OCI-LY1 (cell line): ENCODE measurements around the gene TOR4A.

Source experiments
- H2AFZ ChIP-seq: fragments of 200-600 bp; sonication (generic), shearing (Covaris generic); 2 replicates; pipeline ENCODE4 v1.6.0; 2014; ENCODE audit warnings: antibody characterized with exemption, mild to moderate bottlenecking, low read length
- H3F3A ChIP-seq: fragments of 200-600 bp; sonication (generic), shearing (Covaris generic); 2 replicates; pipeline ENCODE4 v1.6.0; 2014; ENCODE audit warnings: mild to moderate bottlenecking, antibody characterized with exemption, low read length, moderate library complexity; ENCODE audit not compliant: insufficient read depth
- H3K27ac ChIP-seq: fragments of 200-600 bp; sonication (generic); 2 replicates; pipeline ENCODE4 v1.5.1; 2014; ENCODE audit warnings: low read length, mixed run types, mild to moderate bottlenecking, low read depth; ENCODE audit not compliant: poor library complexity, severe bottlenecking
- H3K27me3 ChIP-seq: fragments of 200-600 bp; sonication (generic); 2 replicates; pipeline ENCODE4 v1.6.0; 2014; ENCODE audit warnings: antibody characterized with exemption, mild to moderate bottlenecking, low read length, moderate library complexity; ENCODE audit not compliant: insufficient read depth
- H3K36me3 ChIP-seq: fragments of 200-600 bp; sonication (generic); 2 replicates; pipeline ENCODE4 v1.6.1; 2014; ENCODE audit warnings: mild to moderate bottlenecking, antibody characterized with exemption, low read length, moderate library complexity, mixed read lengths; ENCODE audit not compliant: insufficient read depth
- H3K4me1 ChIP-seq: fragments of 200-600 bp; sonication (generic); 2 replicates; pipeline ENCODE4 v1.5.1; 2014; ENCODE audit warnings: mild to moderate bottlenecking, low read length, moderate library complexity; ENCODE audit not compliant: insufficient read depth, severe bottlenecking
- H3K4me2 ChIP-seq: fragments of 200-600 bp; sonication (generic), shearing (Covaris generic); 2 replicates; pipeline ENCODE4 v1.6.1; 2014; ENCODE audit warnings: low read length
- H3K4me3 ChIP-seq: fragments of 200-600 bp; sonication (generic); 2 replicates; pipeline ENCODE4 v1.5.1; 2014; ENCODE audit warnings: low read length, low read depth, mild to moderate bottlenecking, mixed read lengths; ENCODE audit not compliant: poor library complexity, severe bottlenecking
- H3K79me2 ChIP-seq: fragments of 200-600 bp; shearing (Covaris generic); 2 replicates; pipeline ENCODE4 v1.6.1; 2016; ENCODE audit warnings: mixed run types, low read length, mixed read lengths; ENCODE audit not compliant: insufficient read depth
- H3K9ac ChIP-seq: fragments of 200-600 bp; sonication (generic), shearing (Covaris generic); 2 replicates; pipeline ENCODE4 v1.6.1; 2014; ENCODE audit warnings: mild to moderate bottlenecking, low read length, mixed read lengths
- H3K9me2 ChIP-seq: fragments of 200-600 bp; sonication (generic), shearing (Covaris generic); 2 replicates; pipeline ENCODE4 v1.6.1; 2014; ENCODE audit warnings: low read depth, mild to moderate bottlenecking, low read length, mixed read lengths
- H3K9me3 ChIP-seq: fragments of 200-600 bp; shearing (Covaris generic); 2 replicates; pipeline ENCODE4 v1.6.1; 2014; ENCODE audit warnings: low read length, mixed read lengths
- H4K20me1 ChIP-seq: fragments of 200-600 bp; sonication (generic), shearing (Covaris generic); 2 replicates; pipeline ENCODE4 v1.6.0; 2016; ENCODE audit warnings: mild to moderate bottlenecking, low read length; ENCODE audit not compliant: insufficient read depth
- CTCF ChIP-seq: fragments of 200-600 bp; sonication (generic), shearing (Covaris generic); IDR thresholded peaks from 2 replicates; pipeline ENCODE4 v1.5.1; 2017; ENCODE audit warnings: mild to moderate bottlenecking, antibody characterized with exemption, low read length, moderate library complexity, mixed read lengths
- EZH2 ChIP-seq: fragments of 200-600 bp; sonication (generic), shearing (Covaris generic); IDR thresholded peaks from 2 replicates; pipeline ENCODE4 v1.8.0; 2017; ENCODE audit warnings: borderline replicate concordance, mixed run types, mild to moderate bottlenecking, antibody characterized with exemption, low read length, moderate library complexity, mixed read lengths

Gene TOR4A

GRCh38 chr9:137295238-137295811 lies 17.8 kb downstream of the TOR4A start:
- no peaks in the 10 kb centered on the region for H3K9me3 ChIP-seq
- H3K27me3 ChIP-seq, result peaks cover 12% of the 10 kb centered on the region; the same call in 1 of the 2 replicates
- H3K9me2 ChIP-seq, result no peaks in the 10 kb centered on the region
- no peaks in the 10 kb centered on the region for H3K4me1 ChIP-seq
- H3K79me2 ChIP-seq, result no peaks in the 10 kb centered on the region
- H3K9ac ChIP-seq, result no peak overlapping the region
- TF ChIP-seq CTCF (no peak; the same call in 1 of the 2 replicates), EZH2 (no peak)
- no peak overlapping the region for H2AFZ ChIP-seq
- H3K27ac ChIP-seq, result no peak overlapping the region
- no peaks in the 10 kb centered on the region for H3K36me3 ChIP-seq
- H4K20me1 ChIP-seq, result no peaks in the 10 kb centered on the region
- H3K4me3 ChIP-seq, result no peak overlapping the region
- H3K4me2 ChIP-seq, result peak overlapping the region; percentile 40; the same call in 1 of the 2 replicates
- H3F3A ChIP-seq, result no peaks in the 10 kb centered on the region

GRCh38 chr9:137295849-137296669 lies 18.5 kb downstream of the TOR4A start:
- H3K36me3 ChIP-seq, result no peaks in the 10 kb centered on the region
- H3K9me3 ChIP-seq, result no peaks in the 10 kb centered on the region
- no peak overlapping the region for H3K4me3 ChIP-seq
- H3F3A ChIP-seq, result no peaks in the 10 kb centered on the region
- H3K4me1 ChIP-seq, result peaks cover 7% of the 10 kb centered on the region
- H4K20me1 ChIP-seq, result no peaks in the 10 kb centered on the region
- TF ChIP-seq CTCF (no peak), EZH2 (no peak)
- 0 out of 2 replicates have a peak overlapping the region, but pooled peaks have one; percentile 31 for H3K4me2 ChIP-seq
- H3K27me3 ChIP-seq, result peaks cover 12% of the 10 kb centered on the region; the same call in 1 of the 2 replicates
- no peak overlapping the region for H3K9ac ChIP-seq
- no peak overlapping the region for H2AFZ ChIP-seq
- no peak overlapping the region for H3K27ac ChIP-seq
- no peaks in the 10 kb centered on the region for H3K79me2 ChIP-seq
- no peaks in the 10 kb centered on the region for H3K9me2 ChIP-seq

- no peak overlapping the region for H3K4me3 ChIP-seq
- H4K20me1 ChIP-seq, result no peaks in the 10 kb centered on the region
- H3K4me1 ChIP-seq, result peaks cover 14% of the 10 kb centered on the region
- no peaks in the 10 kb centered on the region for H3K79me2 ChIP-seq
- no peaks in the 10 kb centered on the region for H3K36me3 ChIP-seq
- H3K9me3 ChIP-seq, result no peaks in the 10 kb centered on the region
- peaks cover 12% of the 10 kb centered on the region; the same call in 1 of the 2 replicates for H3K27me3 ChIP-seq
- no peak overlapping the region for H3K9ac ChIP-seq
- no peaks in the 10 kb centered on the region for H3K9me2 ChIP-seq
- no peaks in the 10 kb centered on the region for H3F3A ChIP-seq
- no peak overlapping the region for H3K4me2 ChIP-seq
- H2AFZ ChIP-seq, result no peak overlapping the region
- no peak overlapping the region for H3K27ac ChIP-seq
- no peak for TF ChIP-seq CTCF
- no peak for TF ChIP-seq EZH2
Measured at GRCh38 chr9:137296670-137297664, 19.4 kb downstream of the TOR4A start.
